ENCODE measurements around the gene PREB.
A peak's percentile ranks its signal among the peaks of the same experiment; 100 is the strongest.
"Not testable (repeated sequence)": the region's sequence is repeated elsewhere in the genome, so short reads cannot be mapped to it uniquely, and the experiment has no call there.

Gene PREB

GRCh38 chr2:27133905-27134780, at the start of gene PREB:
Gene PREB (minus strand): TSS chr2:27134636. CDS start chr2:27134421, 215 bp downstream.
- peak within 1 kb of the TSS; percentile 94 for H3K4me3 ChIP-seq (ENCODE audit: control insufficient read depth, low read depth, low read length)
- peak; percentile 65 for DNase-seq (ENCODE audit: low read depth)
- TF ChIP-seq CTCF (IDR thresholded peaks at IDR 0.05; ENCODE audit: control insufficient read depth, insufficient read depth, low read depth, low read length, missing control alignments), result peak; percentile 54

- no peak for TF ChIP-seq CTCF (IDR thresholded peaks at IDR 0.05; ENCODE audit: control insufficient read depth, insufficient read depth, low read depth, low read length, missing control alignments)
- DNase-seq (ENCODE audit: low read depth), result no peak
- H3K4me3 ChIP-seq (ENCODE audit: control insufficient read depth, low read depth, low read length), result no peak overlapping the region
These were observed 49.7 kb upstream of the PREB start for GRCh38 chr2:27184115-27184514.

- TF ChIP-seq CTCF (IDR thresholded peaks at IDR 0.05; ENCODE audit: control insufficient read depth, insufficient read depth, low read depth, low read length, missing control alignments), result no peak
- no peak for DNase-seq (ENCODE audit: low read depth)
- H3K4me3 ChIP-seq (ENCODE audit: control insufficient read depth, low read depth, low read length), result no peak overlapping the region
These were observed 47.9 kb upstream of the PREB start for GRCh38 chr2:27182346-27182745.

- no peak for DNase-seq (ENCODE audit: low read depth)
- no peak overlapping the region for H3K4me3 ChIP-seq (ENCODE audit: control insufficient read depth, low read depth, low read length)
- TF ChIP-seq CTCF (IDR thresholded peaks at IDR 0.05; ENCODE audit: control insufficient read depth, insufficient read depth, low read depth, low read length, missing control alignments), result no peak
These were observed 45.0 kb upstream of the PREB start for GRCh38 chr2:27179344-27180000.

- no peak overlapping the region for H3K4me3 ChIP-seq (ENCODE audit: control insufficient read depth, low read depth, low read length)
- TF ChIP-seq CTCF (IDR thresholded peaks at IDR 0.05; ENCODE audit: control insufficient read depth, insufficient read depth, low read depth, low read length, missing control alignments), result no peak
- DNase-seq (ENCODE audit: low read depth), result no peak
These were observed 44.0 kb upstream of the PREB start for GRCh38 chr2:27178469-27178868.

GRCh38 chr2:27177441-27178351, 43.3 kb upstream of the PREB start:
- no peak for DNase-seq (ENCODE audit: low read depth)
- no peak overlapping the region for H3K4me3 ChIP-seq (ENCODE audit: control insufficient read depth, low read depth, low read length)
- TF ChIP-seq CTCF (IDR thresholded peaks at IDR 0.05; ENCODE audit: control insufficient read depth, insufficient read depth, low read depth, low read length, missing control alignments), result no peak

- H3K4me3 ChIP-seq (ENCODE audit: control insufficient read depth, low read depth, low read length); DNase-seq (ENCODE audit: low read depth): not testable (repeated sequence)
These were observed 41.3 kb upstream of the PREB start for GRCh38 chr2:27175781-27176180.

Data from AG09309 (cell line).